ENCODE measurements around the gene DLGAP1.

Gene DLGAP1

DNA sequence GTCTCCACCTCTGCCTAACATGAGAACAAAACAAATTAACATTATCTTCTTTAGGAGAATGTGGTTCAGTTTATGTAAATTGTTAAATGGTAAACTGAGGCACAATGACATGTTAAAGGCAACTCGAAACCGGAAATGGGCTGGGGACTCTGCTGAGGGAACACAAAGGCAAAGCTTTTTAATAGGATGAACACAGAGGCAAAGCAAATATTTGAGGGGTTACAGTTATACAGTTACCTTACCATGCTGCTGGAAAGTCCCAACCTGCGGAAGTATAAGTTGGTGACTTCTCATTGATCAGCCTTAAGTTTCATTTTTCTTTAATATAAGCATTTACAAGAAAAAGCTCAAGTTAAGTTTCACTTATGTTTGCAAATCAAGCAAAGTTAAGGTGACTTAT, 195.0 kb downstream of the DLGAP1 start:
- no peak for DNase-seq (ENCODE audit: low spot score)
- H3K4me3 ChIP-seq = no peak overlapping the region
- no peak overlapping the region for H3K27ac ChIP-seq
- TF ChIP-seq, protein P1, sequence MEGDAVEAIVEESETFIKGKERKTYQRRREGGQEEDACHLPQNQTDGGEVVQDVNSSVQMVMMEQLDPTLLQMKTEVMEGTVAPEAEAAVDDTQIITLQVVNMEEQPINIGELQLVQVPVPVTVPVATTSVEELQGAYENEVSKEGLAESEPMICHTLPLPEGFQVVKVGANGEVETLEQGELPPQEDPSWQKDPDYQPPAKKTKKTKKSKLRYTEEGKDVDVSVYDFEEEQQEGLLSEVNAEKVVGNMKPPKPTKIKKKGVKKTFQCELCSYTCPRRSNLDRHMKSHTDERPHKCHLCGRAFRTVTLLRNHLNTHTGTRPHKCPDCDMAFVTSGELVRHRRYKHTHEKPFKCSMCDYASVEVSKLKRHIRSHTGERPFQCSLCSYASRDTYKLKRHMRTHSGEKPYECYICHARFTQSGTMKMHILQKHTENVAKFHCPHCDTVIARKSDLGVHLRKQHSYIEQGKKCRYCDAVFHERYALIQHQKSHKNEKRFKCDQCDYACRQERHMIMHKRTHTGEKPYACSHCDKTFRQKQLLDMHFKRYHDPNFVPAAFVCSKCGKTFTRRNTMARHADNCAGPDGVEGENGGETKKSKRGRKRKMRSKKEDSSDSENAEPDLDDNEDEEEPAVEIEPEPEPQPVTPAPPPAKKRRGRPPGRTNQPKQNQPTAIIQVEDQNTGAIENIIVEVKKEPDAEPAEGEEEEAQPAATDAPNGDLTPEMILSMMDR (IDR thresholded peaks at IDR 0.05) = no peak

DNA sequence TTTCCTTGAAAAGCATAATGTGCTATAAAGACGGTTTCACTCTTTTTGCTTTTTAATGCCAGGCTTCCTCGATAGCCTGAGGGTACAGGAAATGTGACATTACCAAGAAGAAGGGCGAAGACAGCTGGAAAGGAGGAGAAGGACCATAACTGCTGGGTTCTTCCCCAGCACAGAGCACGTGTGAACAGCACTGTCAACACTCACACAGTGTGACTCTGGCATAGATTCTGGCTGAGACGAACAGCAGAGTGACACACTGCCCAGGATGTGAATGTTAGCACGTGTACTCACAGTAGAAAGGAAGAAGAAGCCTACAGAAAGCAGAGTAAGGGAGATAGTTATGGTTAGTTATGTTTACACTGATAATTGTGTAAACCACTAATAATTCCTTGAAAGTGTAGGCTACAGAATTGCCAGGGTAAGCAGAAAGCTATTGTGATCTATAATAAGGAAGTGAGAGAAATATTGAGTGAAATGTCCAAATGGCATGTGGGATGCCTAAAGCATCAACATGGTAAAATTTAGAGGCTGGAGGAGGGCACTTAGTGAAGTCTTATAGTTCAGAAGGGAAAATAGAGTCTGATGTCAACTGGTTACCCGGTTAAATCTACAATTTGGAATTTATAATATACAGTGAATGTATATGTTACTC, 198.2 kb downstream of the DLGAP1 start:
- TF ChIP-seq, protein P1 (IDR thresholded peaks at IDR 0.05) = no peak
- Histone ChIP-seq H3K4me3 (no peak overlapping the region), H3K27ac (no peak overlapping the region)
- DNase-seq (ENCODE audit: low spot score) = no peak

DNA sequence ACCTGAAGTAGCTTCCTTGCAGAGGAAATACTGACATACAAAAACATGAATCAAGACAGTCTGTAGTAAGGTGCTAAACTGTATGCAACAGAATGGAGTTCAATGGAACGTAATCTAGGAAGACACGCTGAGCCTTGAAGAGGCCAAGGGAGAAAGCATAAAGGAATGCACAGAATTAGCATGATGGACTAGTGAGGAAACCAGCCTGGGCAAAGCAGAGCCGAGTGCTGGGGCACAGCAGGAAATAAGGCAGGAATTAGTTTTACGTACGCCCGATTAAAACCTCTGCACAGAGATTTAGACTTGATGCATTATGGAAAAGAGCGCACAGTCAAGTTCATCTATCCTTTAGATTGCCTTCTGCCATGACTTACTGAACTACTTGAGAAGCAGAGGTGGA, 200.3 kb downstream of the DLGAP1 start:
- TF ChIP-seq, protein P1 (IDR thresholded peaks at IDR 0.05) = no peak
- Histone ChIP-seq H3K4me3 (no peak overlapping the region), H3K27ac (no peak overlapping the region)
- no peak for DNase-seq (ENCODE audit: low spot score)

DNA sequence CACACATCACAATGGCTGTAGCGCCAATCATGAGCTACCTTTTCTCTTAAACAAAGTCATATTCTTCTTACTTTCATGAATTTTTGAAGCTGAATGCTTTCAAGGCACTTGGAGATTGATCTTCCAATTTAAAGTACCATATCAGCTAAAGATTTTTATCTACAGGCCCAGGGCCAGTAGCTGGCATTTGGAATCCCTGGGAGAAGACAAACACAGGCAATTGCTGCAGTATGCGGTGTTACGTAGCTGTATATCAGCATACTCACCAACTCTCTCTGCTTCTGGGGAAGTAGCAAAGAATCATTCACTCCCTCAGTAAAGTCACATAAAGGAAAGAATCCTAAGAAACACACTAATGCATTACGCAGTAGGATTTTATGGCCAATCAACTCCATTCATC, 202.3 kb downstream of the DLGAP1 start:
- Histone ChIP-seq H3K27ac (no peak overlapping the region), H3K4me3 (no peak overlapping the region)
- TF ChIP-seq, protein P1 (IDR thresholded peaks at IDR 0.05) = no peak
- no peak for DNase-seq (ENCODE audit: low spot score)

DNA sequence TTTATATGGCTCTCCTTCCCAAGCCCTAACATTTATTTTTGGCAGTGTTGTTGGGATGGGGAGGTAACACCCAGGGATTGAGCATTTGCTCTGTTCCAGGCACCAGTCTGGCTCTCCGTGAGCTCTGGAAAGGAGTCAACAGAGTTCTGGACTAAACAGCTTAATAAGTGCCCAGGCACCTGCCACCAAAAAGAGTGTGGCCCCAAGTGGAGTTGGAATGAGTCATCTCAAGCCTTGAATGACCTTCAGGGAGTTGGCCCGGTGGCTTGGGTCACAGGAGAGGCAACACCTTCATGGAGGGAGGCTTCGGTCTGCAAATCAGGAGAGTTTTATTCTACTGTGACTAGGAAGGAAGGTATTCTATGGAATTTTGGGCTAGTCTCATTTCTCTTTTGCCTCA, 203.2 kb downstream of the DLGAP1 start:
- Histone ChIP-seq H3K27ac (no peak overlapping the region), H3K4me3 (no peak overlapping the region)
- no peak for DNase-seq (ENCODE audit: low spot score)
- TF ChIP-seq, protein P1 (IDR thresholded peaks at IDR 0.05) = no peak

DNA sequence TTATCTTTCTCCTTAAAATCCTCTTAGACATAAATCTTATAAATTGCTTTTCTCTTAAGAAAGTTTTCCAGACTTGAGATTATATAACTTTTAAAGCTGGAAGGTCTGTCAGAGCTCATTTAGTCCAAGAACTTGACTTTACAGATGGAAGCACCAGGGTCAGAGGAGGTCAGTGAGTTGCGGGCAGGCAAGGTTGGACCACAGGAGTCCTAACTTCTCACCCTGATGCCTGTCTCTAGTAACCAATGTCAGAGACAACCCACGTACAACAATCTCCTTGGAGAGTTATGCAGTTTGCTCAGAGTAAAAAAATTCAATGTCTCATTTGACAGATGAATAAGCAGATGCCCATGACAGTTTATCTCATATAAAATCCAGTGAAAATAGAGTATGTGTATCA, 203.9 kb downstream of the DLGAP1 start:
- TF ChIP-seq, protein P1 (IDR thresholded peaks at IDR 0.05) = no peak
- no peak overlapping the region for H3K27ac ChIP-seq

DNA sequence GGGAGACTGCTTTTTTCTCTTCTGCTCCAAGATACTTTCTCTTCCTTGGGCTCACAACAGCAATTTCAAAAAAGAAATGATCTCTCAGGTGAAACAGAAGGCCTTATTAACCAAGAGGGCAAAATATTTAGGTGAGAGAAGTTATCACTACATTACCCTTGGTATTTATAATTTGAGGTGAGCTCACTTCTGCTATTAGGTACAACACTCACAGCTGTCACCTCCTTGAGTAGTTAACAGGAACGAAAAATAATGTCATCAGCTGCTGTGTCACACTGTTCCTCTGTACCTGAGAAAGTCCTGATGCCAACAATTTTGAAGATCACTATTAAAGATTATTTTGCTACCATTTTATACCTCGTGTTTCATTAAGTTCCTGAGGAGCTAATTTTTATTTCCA, 205.0 kb downstream of the DLGAP1 start:
- no peak overlapping the region for H3K27ac ChIP-seq
- no peak for DNase-seq (ENCODE audit: low spot score)
- TF ChIP-seq, protein P1 (IDR thresholded peaks at IDR 0.05) = no peak
- H3K4me3 ChIP-seq = no peak overlapping the region

More for the DNA sequence above, 203.9 kb downstream of the DLGAP1 start:
- no peak for DNase-seq (ENCODE audit: low spot score)
- no peak overlapping the region for H3K4me3 ChIP-seq
